D721Med (cell line): ENCODE data around the gene KDM1B.

Experiments
- DNase-seq: peaks from one replicate; pipeline ENCODE4 v3.0.0; 2011; ENCODE audit warnings: low spot score; ENCODE audit not compliant: insufficient read length
- FAIRE-seq: peaks from 2 replicates; lab custom pipeline; 2011; peaks lifted over from hg19 to GRCh38; lab: Jason Lieb, UNC
- CTCF ChIP-seq: IDR thresholded peaks from 2 replicates; pipeline ENCODE4 v1.5.1; 2012; ENCODE audit warnings: mild to moderate bottlenecking, control low read depth; ENCODE audit not compliant: insufficient read depth; ENCODE audit errors: missing control alignments

Gene KDM1B

GRCh38 chr6:18263418-18264218 is 108.4 kb downstream of the KDM1B start:
- FAIRE-seq (no peak), DNase-seq (no peak)
- no peak for TF ChIP-seq CTCF

- DNase-seq: peak; percentile 51
- TF ChIP-seq CTCF: peak; percentile 45
- no peak for FAIRE-seq
Observed at GRCh38 chr6:18264219-18264922, 109.1 kb downstream of the KDM1B start, which contains the start of gene DEK. TSS of gene DEK (minus strand) at chr6:18264530. CDS start at chr6:18263987, 543 bp downstream.

- no peak for TF ChIP-seq CTCF
- no peak for DNase-seq
- no peak for FAIRE-seq
Observed at GRCh38 chr6:18264923-18265377, 109.7 kb downstream of the KDM1B start.

GRCh38 chr6:18265787-18266522 is 110.7 kb downstream of the KDM1B start:
- FAIRE-seq (no peak), DNase-seq (no peak)
- TF ChIP-seq CTCF: no peak

- no peak for FAIRE-seq
- no peak for TF ChIP-seq CTCF
- DNase-seq: no peak
Observed at GRCh38 chr6:18266523-18266912, 111.3 kb downstream of the KDM1B start.

- TF ChIP-seq CTCF: no peak
- DNase-seq (no peak), FAIRE-seq (no peak)
Observed at GRCh38 chr6:18268066-18268465, 112.8 kb downstream of the KDM1B start.
